Stimulated activated naive CD4-positive, alpha-beta T cell treated with Interleukin-2 at 50 U/mL for 16 hours (primary cell): Measurements from ENCODE around the gene ZNF506.
"Not testable (repeated sequence)": the region's sequence is repeated elsewhere in the genome, so short reads cannot be mapped to it uniquely, and the experiment has no call there.

Experiments used
- DNase-seq: peaks from one replicate; lab custom pipeline; 2025; lab: John Stamatoyannopoulos, UW

ZNF506 gene

DNA sequence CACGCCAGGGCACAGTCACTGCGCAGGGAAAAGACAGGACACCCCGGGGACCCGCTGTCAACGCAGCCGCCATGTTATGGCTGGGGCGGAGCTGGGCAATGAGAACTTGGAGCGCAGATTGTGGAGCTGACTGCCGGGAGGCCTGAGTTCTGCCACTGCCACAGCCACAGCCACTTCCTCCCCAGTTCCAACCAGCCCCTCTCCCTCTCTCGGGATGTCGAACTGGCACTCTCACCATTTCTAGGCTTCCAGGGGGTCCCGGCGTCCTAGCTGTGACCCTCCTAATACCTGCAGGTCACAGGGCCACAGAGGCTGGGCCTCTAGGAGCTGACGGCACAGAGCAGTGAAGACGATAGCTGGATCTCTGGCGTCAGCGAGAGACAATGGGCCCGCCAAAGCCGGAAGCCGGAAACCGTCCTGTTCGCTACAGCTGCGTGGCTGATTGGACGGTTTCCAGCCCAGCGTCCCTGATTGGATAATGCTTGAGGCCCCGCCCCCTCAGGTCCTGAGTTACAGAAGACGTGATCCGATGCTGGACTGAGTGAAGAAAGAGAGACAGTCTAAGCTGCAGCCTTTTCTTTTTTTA is at the start of gene ZNF506:
Gene ZNF506 (minus strand): TSS at position 385 of the 586 bp plus-strand sequence. CDS start 147 bp downstream, at position 238.
- DNase-seq, result peak; percentile 98

DNA sequence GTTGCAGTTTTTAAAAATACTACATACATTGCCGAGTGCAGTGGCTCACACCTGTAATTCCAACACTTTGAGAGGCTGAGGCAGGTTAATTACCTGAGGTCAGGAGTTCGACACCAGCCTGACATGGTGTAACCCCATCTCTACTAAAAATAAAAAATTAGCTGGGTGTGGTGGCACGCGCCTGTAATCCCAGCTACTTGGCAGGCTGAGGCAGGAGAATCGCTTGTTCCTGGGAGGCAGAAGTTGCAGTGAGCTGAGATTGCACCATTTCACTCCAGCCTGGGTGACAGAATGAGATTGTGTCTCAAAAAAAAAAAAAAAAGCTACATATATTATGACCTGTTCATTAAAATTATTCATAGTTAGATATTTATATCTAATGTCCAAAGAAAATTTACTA is 48.5 kb upstream of the ZNF506 start:
- DNase-seq, result not testable (repeated sequence)

DNA sequence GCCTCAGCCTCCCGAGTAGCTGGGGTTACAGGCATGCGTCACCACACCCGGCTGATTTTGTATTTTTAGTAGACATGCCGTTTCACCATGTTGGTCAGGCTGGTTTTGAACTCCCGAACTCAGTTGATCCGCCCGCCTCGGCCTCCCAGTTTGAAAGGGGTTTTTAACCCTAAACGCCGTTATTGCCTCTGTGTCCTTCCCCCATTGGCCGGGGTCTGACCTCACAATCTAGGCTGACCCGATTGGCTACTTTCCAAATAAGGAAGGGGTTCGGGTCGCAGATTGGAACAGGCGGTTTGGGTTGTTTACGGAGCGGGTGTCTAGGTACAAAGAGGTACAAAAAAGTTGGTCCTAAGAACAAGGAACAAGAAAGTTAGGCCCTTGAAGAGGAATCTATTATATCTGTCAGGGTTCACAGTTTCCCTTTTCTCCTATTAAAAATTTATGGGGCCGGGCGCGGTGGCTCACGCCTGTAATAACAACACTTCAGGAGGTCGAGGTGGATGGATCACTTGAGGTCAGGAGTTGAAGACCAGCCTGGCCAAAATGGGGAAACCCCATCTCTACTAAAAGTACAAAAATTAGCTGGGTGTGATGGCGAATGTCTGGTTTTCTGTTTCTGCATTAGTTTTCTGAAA is 45.2 kb upstream of the ZNF506 start:
- peak; percentile 39 for DNase-seq

DNA sequence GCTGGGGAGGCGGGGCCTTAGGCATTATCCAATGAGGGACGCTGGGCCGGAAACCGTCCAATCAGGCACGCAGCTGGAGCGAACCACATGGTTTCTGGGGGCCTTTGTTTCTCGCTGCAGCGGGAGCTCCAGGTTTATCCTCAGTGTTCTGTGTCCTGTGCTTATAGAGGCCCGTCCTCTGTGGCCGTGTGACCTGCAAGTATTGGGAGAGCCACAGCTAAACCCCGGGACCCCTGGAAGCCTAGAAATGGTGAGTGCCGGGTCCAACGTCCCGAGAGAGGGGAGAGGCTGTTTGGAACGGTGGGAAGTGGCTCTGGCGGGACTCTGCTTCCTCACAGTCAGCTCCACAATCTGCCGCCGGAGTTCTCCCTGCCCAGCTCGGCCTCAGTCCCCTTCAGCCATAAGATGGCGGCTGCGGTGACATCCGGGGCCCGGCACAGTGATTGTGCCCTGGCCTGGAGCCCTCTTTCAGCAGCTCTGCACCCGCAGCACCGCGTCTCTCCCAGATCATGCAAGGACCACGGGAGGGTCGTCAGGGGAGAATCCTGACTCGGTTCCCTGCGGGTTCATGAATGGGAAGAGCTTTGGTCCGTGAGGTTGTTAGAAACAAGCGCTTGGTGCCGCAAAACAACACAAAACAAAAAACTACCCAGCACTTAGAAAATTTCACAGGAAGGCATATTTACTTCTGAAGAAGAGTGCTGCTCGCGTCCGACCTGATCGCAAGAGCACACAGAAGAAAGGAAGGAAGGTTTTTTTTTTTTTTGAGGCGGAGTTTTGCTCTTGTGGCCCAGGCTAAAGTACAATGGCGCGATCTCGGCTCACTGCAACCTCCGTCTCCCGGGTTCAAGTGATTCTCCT is 44.4 kb upstream of the ZNF506 start, which contains the start of gene ZNF253:
Gene ZNF253 (plus strand): TSS at position 133 of the 861 bp plus-strand sequence. CDS start 115 bp downstream, at position 248.
- peak; percentile 95 for DNase-seq

DNA sequence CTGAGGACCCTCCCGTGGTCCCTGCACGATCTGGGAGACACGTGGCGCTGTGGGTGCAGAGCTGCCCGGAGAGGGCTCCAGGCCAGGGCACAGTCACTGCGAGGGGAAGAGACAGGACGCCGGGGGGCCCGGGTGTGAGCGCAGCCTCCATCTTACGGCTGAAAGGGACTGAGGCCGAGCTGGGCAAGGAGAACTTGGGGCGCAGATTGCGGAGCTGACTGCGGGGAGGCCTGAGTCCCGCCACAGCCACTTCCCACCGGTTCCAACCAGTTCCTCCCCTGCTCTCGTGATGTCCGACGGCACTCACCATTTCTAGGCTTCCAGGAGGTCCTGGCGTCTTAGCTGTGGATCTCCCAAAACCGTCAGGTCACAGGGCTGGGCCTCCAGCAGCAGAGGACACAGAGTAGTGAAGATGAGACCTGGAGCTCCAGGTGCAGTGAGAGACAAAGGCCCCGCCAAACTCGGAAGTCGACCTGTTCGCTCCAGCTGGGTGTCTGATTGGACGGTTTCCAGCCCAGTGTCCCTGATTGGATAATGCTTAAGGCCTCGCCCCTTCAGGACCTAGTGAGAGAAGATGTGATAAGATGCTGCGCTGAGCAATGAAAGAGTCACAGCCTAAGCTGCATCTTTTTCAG is 39.3 kb upstream of the ZNF506 start:
- no peak for DNase-seq

DNA sequence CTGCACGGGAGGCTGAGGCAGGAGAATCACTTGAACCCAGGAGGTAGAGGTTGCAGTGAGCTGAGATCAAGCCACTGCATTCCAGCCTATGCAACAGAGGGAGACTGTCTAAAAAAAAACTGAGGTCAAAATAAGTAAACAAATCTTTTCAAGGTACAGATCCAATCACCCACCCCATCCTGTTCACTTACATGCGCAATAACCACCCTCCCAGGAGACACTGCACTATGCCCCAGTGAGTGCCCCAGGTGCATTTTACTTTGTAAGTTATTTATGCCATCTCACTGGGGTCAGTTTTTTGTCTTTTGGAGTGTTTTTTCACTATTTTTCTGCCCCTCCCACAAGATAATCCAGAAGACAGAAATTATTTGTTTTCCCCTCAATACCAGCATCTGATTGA is 37.2 kb upstream of the ZNF506 start:
- DNase-seq, result no peak

DNA sequence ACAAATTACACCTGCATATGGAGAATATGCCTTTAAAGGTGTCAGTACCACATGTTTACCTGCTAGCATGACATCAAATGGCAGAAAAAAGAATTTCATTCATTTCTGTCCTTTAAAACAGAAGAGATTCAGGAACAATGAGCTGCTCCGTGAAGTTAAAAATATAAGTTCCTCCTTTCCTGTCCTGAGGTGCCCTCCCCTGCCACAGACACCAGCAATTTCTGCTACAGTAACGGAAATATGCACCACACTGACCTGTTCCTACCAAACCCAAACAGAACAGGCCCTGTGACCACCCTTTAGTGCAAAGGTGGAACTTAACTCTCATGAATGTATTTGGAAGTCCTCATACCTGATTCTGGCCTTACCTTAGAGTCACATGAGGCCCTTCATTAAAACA is 30.2 kb upstream of the ZNF506 start:
- DNase-seq, result not testable (repeated sequence)

DNA sequence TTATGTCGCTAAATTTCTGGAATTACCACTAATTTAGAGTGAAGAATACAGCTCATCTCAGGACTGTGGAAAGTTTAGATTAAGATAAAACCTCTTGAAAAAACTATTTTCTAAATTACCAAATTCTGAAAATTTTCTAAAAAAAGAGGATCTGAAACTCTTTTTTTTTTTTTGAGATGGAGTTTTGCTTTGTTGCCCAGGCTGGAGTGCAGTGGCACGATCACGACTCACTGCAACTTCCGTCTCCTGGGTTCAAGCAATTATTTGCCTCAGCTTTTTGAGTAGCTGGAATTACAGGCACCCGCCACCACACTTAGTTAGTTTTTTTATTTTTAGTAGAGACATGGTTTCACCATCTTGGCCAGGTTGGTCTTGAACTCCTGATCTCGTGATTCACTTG is 27.5 kb upstream of the ZNF506 start:
- no peak for DNase-seq

DNA sequence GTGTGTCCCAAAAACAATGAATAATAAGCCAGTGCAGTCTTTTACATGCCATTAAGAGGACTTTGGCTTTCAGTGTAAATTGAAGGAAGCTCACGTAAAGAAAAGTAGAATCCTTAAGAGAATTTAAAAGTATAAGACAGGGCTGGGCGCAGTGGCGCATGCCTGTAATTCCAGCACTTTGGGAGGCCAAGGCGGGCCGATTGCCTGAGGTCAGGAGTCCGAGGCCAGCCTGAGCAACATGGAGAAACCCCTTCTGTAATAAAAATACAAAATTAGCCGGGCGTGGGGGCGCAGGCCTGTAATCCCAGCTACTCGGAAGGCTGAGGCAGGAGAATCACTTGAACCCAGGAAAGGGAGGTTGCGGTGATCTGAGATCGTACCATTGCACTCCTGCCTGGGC is 26.2 kb upstream of the ZNF506 start:
- DNase-seq, result no peak

DNA sequence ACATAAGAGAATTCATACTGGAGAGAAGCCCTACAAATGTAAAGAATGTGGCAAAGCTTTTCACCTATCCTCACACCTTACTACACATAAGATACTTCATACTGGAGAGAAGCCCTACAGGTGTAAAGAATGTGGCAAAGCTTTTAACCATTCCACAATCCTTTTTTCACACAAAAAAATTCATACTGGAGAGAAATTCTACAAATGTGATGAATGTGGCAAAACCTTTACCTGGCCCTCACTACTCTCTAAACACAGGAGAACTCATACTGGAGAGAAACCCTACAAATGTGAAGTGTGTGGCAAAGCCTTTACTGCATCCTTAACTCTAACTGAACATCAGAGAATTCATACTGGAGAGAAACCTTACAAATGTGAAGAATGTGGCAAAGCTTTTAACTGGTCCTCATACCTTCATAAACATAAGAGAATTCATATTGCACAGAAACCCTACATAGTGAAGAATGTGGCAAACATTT is 14.0 kb upstream of the ZNF506 start:
- no peak for DNase-seq

DNA sequence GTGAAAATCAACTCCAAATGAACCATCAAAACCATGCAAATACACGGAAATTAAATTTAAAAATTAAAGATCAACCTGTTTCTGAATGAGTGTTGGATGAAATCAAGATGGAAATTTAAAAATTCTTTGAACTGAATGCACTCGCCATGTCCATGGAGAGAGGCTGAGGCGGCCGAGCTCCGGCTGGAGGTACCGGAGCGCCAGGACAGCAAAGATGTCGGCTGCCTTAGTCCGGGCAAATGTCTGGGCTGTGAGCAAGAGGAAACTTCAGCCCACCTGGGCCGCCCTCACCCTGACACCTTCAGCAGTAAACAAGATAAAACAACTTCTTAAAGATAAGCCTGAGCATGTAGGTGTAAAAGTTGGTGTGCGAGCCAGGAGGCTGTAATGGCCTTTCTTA is 5.3 kb upstream of the ZNF506 start:
- no peak for DNase-seq

DNA sequence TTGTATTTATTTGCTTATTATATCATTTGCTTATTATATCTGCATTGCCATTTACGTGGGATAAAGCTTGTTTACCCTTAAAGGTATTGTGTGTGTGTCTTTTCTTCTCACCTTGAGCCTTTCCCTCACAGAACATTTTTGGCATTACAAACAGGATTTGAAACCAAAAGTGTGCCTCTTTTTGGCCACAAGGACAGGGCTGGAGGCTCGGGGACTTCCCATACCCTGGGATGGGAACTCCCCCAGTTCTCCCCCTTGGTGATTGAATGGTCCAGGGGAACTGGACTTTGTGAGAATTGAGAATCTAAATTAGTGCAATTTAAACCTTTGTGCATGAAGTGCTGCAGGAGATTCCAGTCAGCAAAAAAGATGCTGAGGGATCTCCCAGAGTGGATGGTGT is 2.4 kb upstream of the ZNF506 start:
- DNase-seq, result no peak

DNA sequence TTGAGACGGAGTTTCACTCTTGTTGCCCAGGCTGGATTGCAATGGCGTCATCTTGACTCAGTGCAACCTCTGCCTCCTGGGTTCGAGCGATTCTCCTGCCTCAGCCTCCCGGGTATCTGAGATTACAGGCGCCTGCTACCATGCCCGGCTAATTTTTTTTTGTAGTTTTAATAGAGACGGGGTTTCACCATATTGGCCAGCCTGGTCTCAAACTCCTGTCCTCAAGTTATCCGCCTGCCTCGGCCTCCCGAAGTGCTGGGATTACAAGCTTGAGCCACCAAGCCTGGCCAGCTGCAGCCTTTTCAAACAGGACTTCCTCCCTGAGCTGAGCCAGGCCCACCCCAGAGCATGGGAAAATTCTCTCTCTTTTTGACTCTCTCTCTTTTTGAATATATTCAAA is 426 bp upstream of the ZNF506 start:
- DNase-seq, result not testable (repeated sequence)

DNA sequence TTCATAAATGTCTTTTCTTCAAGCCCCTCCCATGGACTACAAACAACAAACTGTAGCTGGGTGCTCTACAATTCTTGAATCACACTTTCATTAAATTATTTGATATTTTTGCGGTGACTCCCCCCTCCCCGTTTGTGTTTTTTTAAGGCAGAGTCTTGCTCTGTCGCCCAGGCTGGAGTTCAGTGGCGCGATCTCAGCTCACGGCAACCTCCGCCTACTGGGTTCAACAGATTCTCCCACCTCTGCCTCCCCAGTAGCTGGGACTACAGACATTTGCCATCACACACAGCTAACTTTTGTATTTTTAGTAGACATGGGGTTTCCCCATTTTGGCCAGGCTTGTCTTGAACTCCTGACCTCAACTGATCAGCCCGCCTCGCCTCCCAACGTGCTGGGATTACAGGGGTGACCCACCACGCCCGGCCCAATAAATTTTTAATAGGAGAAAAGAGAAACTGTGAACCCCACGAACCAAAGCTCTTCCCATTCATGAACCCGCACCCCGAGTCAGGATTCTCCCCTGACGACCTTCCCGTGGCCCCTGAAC is 703 bp downstream of the ZNF506 start:
- peak; percentile 20 for DNase-seq

DNA sequence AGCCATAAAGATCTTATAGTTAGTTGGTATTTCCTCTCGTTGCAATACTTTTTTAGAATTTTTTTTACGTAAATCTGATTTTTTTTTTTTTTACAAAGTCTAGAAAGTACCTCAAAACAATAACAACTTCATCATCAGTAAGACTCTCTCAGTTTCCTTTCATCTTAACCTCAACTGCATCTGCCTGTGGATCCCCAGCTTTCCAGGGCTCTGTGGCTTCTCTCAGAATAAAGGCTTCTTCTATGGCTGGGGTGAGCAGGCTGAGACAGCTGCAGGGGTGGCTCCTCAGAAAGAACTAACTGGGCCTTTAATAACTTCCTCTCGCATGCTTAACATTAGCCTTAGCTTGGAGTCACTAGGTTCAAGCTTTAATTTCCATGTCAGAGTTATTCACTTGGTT is 4.2 kb downstream of the ZNF506 start:
- DNase-seq, result peak; percentile 43

DNA sequence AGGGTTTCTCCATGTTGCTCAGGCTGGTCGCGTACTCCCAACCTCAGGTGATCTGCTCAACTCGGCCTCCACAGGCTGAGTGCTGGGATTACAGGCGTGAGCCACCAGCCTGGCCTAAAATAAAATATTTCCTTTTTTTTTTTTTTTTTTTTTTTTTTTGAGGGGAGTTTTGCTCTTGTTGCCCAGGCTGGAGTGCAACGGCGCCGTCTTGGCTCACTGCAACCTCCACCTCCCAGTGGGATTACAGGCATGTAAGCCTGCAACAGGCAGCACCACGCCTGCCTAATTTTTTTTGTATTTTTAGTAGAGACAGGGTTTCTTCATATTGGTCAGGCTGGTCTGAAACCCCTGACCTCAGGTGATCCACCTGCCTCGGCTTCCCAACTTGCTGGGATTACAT is 4.9 kb downstream of the ZNF506 start:
- DNase-seq, result no peak

DNA sequence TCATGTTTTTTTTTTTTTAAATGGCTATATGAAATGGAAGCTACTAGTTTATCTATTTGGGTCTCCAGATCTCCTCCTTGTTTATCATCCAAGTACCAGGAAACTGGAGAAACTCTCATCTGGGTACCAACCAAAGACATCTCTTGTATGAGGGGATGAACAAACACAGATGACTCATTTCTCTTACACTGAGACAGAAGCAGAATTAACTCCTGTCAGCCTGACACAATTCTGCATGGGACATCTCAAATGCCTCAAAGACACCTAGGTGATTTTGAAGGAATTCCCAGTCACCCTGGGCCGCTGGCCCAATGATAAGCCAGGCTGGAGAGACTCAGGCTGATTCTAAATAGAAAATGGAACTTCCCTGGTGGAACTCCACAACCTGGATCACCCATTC is 9.6 kb downstream of the ZNF506 start:
- not testable (repeated sequence) for DNase-seq

DNA sequence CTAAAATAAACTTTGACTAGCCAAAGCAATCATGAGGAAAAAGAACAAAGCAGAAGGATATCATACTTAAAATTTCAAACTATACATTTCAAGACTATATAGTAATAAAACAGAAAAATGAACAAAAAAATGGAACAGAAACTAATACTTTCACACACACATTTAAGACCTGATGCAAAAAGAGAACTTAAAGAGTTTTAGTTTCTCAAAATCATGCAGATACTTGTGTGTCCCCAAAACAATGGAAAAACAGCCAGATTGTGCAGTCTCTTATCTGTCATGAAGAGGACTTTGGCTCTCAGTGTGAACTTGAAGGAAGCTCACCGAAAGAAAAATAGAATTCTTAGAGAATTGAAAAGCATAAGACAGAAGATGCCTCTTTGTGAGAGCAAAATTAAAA is 16.1 kb downstream of the ZNF506 start:
- no peak for DNase-seq

DNA sequence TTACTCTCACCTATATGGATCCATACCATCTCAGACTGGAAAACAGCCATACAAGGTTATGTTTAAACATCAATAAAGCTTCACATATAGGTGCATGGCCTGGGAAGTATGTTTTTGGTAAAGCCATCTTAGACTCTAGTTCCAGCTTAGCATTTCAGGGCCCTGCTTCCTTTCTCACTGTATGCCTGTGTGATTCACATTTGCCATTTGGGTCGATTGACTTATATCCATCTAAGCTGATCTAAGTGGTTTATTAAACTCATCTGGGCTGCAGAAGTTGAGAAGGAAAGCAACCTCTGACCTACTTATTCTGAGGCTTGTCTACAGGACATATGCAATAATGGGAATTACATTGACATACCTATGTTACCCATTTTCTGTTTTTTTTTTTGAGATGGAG is 33.5 kb downstream of the ZNF506 start:
- DNase-seq, result no peak

DNA sequence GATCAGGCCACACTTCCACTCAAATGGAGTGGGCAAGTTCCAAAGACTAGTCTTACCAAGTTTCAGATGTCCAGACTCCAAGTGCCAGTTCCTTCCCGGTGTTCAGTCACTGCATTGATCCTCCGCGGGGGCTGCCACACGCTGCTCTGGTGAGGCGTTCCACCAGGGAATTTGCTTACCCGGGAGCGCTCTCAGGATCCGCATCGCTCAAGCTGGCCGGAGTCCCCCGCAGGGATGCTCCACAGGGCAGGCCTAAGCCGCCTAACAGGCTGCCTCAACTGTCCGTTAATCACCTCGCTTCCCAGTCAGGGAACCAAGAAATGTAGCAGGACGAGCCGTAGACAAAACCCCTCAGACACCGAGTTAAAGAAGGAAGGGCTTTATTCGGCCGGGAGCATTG is 36.1 kb downstream of the ZNF506 start:
- DNase-seq, result not testable (repeated sequence)

DNA sequence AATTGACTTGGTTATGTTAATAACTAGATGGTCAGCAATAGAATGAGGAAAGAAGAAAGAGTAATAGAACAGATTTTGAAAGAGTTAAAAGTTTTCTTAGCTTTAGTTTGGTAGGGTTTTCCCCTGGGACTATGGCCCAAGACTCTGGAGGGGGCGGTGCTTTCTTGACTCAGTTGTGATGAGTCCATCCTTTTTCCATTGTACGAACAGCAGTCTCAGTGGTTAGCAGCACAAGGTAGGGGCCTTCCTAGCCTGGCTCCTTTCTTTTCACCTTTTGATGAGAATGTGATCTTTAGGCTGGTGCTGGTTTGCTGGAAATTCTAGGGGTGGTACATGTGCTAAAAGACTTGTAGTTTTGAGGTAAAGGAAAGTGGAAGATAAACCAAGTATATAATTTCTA is 38.8 kb downstream of the ZNF506 start:
- peak; percentile 52 for DNase-seq

DNA sequence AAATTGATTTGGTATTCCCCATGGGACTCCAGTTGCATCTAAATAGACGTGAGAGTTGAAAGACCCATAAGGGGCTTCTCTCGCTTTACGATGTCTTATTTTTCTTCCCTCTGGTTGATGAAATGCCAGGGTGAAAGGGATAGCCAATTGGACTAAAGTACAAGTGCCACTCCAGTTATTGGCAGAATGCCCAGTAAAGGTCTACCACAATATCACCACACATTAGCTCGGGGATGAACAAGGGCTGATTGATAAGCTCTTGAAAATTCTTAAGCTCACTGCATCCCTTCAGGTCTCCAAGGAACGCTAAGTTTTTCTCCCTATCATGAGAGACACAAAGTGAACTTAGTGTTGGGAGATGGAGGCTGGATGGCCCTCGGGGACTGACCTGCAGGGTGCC is 39.8 kb downstream of the ZNF506 start:
- DNase-seq, result not testable (repeated sequence)
